GM18502 (cell line): ENCODE data around the gene ATP2C2.

Source experiments
- ATAC-seq: cut with Tn5 transposase; IDR thresholded peaks from one replicate; pipeline ENCODE4 v1.9.1; 2021; ENCODE audit warnings: mild to moderate bottlenecking; ENCODE audit not compliant: unreplicated experiment, poor library complexity

ATP2C2 gene

GRCh38 chr16:84462296-84463210 lies 94.2 kb downstream of the ATP2C2 start:
- no peak for ATAC-seq

- no peak for ATAC-seq
Measured at GRCh38 chr16:84463221-84463620, 94.9 kb downstream of the ATP2C2 start.

GRCh38 chr16:84464116-84464515 lies 95.8 kb downstream of the ATP2C2 start:
- ATAC-seq, result no peak

GRCh38 chr16:84465154-84465553 lies 96.8 kb downstream of the ATP2C2 start:
- ATAC-seq, result no peak

- no peak for ATAC-seq
Measured at GRCh38 chr16:84466692-84467091, 98.4 kb downstream of the ATP2C2 start.

GRCh38 chr16:84467256-84467655 lies 98.9 kb downstream of the ATP2C2 start:
- no peak for ATAC-seq

- no peak for ATAC-seq
Measured at GRCh38 chr16:84467709-84468108, 99.4 kb downstream of the ATP2C2 start.

GRCh38 chr16:84471316-84471715 lies 103.0 kb downstream of the ATP2C2 start:
- ATAC-seq, result no peak

GRCh38 chr16:84471966-84472365 lies 103.6 kb downstream of the ATP2C2 start:
- no peak for ATAC-seq

GRCh38 chr16:84475643-84476240 lies 107.4 kb downstream of the ATP2C2 start:
- no peak for ATAC-seq

- ATAC-seq, result no peak
Measured at GRCh38 chr16:84476401-84476800, 108.1 kb downstream of the ATP2C2 start.

GRCh38 chr16:84477661-84478060 lies 109.3 kb downstream of the ATP2C2 start:
- no peak for ATAC-seq

- ATAC-seq, result no peak
Measured at GRCh38 chr16:84478172-84478947, 110.0 kb downstream of the ATP2C2 start.

- ATAC-seq, result no peak
Measured at GRCh38 chr16:84479716-84480450, 111.5 kb downstream of the ATP2C2 start.

GRCh38 chr16:84481051-84481735 lies 112.9 kb downstream of the ATP2C2 start:
- ATAC-seq, result no peak

GRCh38 chr16:84482001-84482891 lies 113.9 kb downstream of the ATP2C2 start:
- no peak for ATAC-seq

GRCh38 chr16:84482951-84483881 lies 114.9 kb downstream of the ATP2C2 start:
- no peak for ATAC-seq
